Tibial nerve (tissue), 4 donors: ENCODE measurements around the gene MS4A18. TPM values are rescaled to one million over a fixed set of nuclear protein-coding genes. Genes with fewer than 3 reads are reported as not detected.

Experiments
- DNase-seq, 2 donors: peaks; one replicate each; pipeline ENCODE4 v3.0.0-alpha.2; 2019; ENCODE audit warnings: low spot score in 2 of 2
- H3K27ac ChIP-seq, 4 donors: fragments of 200-600 bp; sonication (generic) in 3 of 4; one replicate each; pipeline ENCODE4 v1.5.1; 2017 to 2019; ENCODE audit warnings: mild to moderate bottlenecking in 1 of 4
- H3K27me3 ChIP-seq, 2 donors: fragments of 200-600 bp; sonication (generic) in 1 of 2; one replicate each; pipeline versions ENCODE4 v1.5.1 to v1.6.0; 2017 to 2019
- H3K36me3 ChIP-seq, 3 donors: fragments of 200-600 bp; sonication (generic); one replicate each; pipeline ENCODE4 v1.5.1; 2018 to 2019
- H3K4me1 ChIP-seq, 4 donors: fragments of 200-600 bp; sonication (generic) in 3 of 4; one replicate each; pipeline ENCODE4 v1.5.1; 2017 to 2019
- H3K4me3 ChIP-seq, 4 donors: fragments of 200-600 bp; sonication (generic) in 3 of 4; one replicate each; pipeline ENCODE4 v1.5.1; 2017 to 2019; ENCODE audit warnings: mild to moderate bottlenecking in 1 of 4, moderate library complexity in 1 of 4
- H3K9me3 ChIP-seq, 4 donors: fragments of 200-600 bp; sonication (generic) in 3 of 4; one replicate each; pipeline ENCODE4 v1.5.1; 2017 to 2019
- CTCF ChIP-seq, 5 experiments: fragments of 200-600 bp in 3 of 5; fragments of 450-650 bp in 2 of 5; sonication (generic) in 3 of 5; IDR thresholded peaks; one replicate each; pipeline ENCODE4 v1.5.1; 2016 to 2019; ENCODE audit warnings: antibody characterized with exemption in 5 of 5, mild to moderate bottlenecking in 3 of 5, moderate library complexity in 2 of 5
- EP300 ChIP-seq, 2 donors: sonication (generic); formaldehyde crosslinking; IDR thresholded peaks; one replicate each; pipeline ENCODE4 v1.6.1; 2017; ENCODE audit warnings: antibody characterized with exemption in 2 of 2, mild to moderate bottlenecking in 1 of 2
- POLR2A ChIP-seq, 2 donors: fragments of 450-650 bp; IDR thresholded peaks; one replicate each; pipeline ENCODE4 v1.6.1; 2017; ENCODE audit warnings: antibody characterized with exemption in 2 of 2, mild to moderate bottlenecking in 2 of 2, moderate library complexity in 2 of 2
- WGBS, 2 donors: methylation state at CpG; one replicate each; pipeline ENCODE4 v1.1.5; 2018; 5-methylcytosine and 5-hydroxymethylcytosine counted together
- total RNA-seq, 4 donors: library from RNA; depleted of rRNA; stranded (reverse); fragments of >200 nt; gene quantifications; one replicate each; pipeline ENCODE4 v1.1.0, GENCODE V29; 2016

MS4A18 gene
- total RNA-seq, 4 donors from 2014 or later = not detected

- Histone ChIP-seq H3K36me3 (no peaks in the 10 kb centered on the region), H3K4me3 (no peak overlapping the region), H3K9me3 (peaks cover 0 to 25% (median 1%) of the 10 kb centered on the region in 4 donors), H3K4me1 (no peaks in the 10 kb centered on the region), H3K27ac (no peak overlapping the region), H3K27me3 (no peaks in the 10 kb centered on the region)
- DNase-seq = no peak
- 90 to 94% methylated on average over 5 of the region's 5 CpGs for WGBS, 2 donors
- no peak for TF ChIP-seq EP300 (IDR thresholded peaks at IDR 0.05)
- TF ChIP-seq CTCF (IDR thresholded peaks at IDR 0.05) = no peak
- no peak for TF ChIP-seq POLR2A (IDR thresholded peaks at IDR 0.05)
Observed at GRCh38 chr11:60744114-60744513, 19.6 kb downstream of the MS4A18 start.

GRCh38 chr11:60747359-60747873 is 22.9 kb downstream of the MS4A18 start:
- 96% methylated on average over 14 of the region's 14 CpGs for WGBS, 2 donors
- H3K36me3 ChIP-seq = no peaks in the 10 kb centered on the region
- no peaks in the 10 kb centered on the region for H3K4me1 ChIP-seq
- TF ChIP-seq POLR2A (IDR thresholded peaks at IDR 0.05) (no peak), EP300 (IDR thresholded peaks at IDR 0.05) (no peak), CTCF (IDR thresholded peaks at IDR 0.05) (no peak)
- H3K27me3 ChIP-seq = no peaks in the 10 kb centered on the region
- no peak for DNase-seq
- H3K9me3 ChIP-seq = peaks cover 0 to 5% (median 0%) of the 10 kb centered on the region in 4 donors
- H3K4me3 ChIP-seq = no peak overlapping the region
- H3K27ac ChIP-seq = no peak overlapping the region

- no peaks in the 10 kb centered on the region for H3K36me3 ChIP-seq
- no peak overlapping the region for H3K4me3 ChIP-seq
- no peaks in the 10 kb centered on the region for H3K4me1 ChIP-seq
- no peak overlapping the region for H3K27ac ChIP-seq
- WGBS, 2 donors = 88% methylated on average over 17 of the region's 17 CpGs
- H3K9me3 ChIP-seq = peaks cover 0 to 4% (median 0%) of the 10 kb centered on the region in 4 donors
- DNase-seq = no peak
- TF ChIP-seq CTCF (IDR thresholded peaks at IDR 0.05) (no peak), POLR2A (IDR thresholded peaks at IDR 0.05) (no peak), EP300 (IDR thresholded peaks at IDR 0.05) (no peak)
- no peaks in the 10 kb centered on the region for H3K27me3 ChIP-seq
Observed at GRCh38 chr11:60748225-60748624, 23.7 kb downstream of the MS4A18 start.

- no peaks in the 10 kb centered on the region for H3K36me3 ChIP-seq
- no peak for DNase-seq
- H3K27ac ChIP-seq = no peak overlapping the region
- peaks cover 0 to 4% (median 0%) of the 10 kb centered on the region in 4 donors for H3K9me3 ChIP-seq
- 83 to 86% methylated on average over 8 of the region's 8 CpGs for WGBS, 2 donors
- no peak overlapping the region for H3K4me3 ChIP-seq
- no peaks in the 10 kb centered on the region for H3K27me3 ChIP-seq
- no peak for TF ChIP-seq EP300 (IDR thresholded peaks at IDR 0.05)
- no peak for TF ChIP-seq CTCF (IDR thresholded peaks at IDR 0.05)
- no peak for TF ChIP-seq POLR2A (IDR thresholded peaks at IDR 0.05)
- H3K4me1 ChIP-seq = no peaks in the 10 kb centered on the region
Observed at GRCh38 chr11:60748821-60749220, 24.3 kb downstream of the MS4A18 start.

- H3K36me3 ChIP-seq = no peaks in the 10 kb centered on the region
- no peak overlapping the region for H3K4me3 ChIP-seq
- H3K4me1 ChIP-seq = no peaks in the 10 kb centered on the region
- WGBS, 2 donors = 68 to 76% methylated on average over 3 of the region's 3 CpGs
- TF ChIP-seq CTCF (IDR thresholded peaks at IDR 0.05) (no peak), EP300 (IDR thresholded peaks at IDR 0.05) (no peak), POLR2A (IDR thresholded peaks at IDR 0.05) (no peak)
- DNase-seq = no peak
- no peak overlapping the region for H3K27ac ChIP-seq
- H3K9me3 ChIP-seq = no peaks in the 10 kb centered on the region
- no peaks in the 10 kb centered on the region for H3K27me3 ChIP-seq
Observed at GRCh38 chr11:60750911-60751310, 26.4 kb downstream of the MS4A18 start.
